ENCODE measurements around the gene ARMC2.

The ARMC2 gene

DNA sequence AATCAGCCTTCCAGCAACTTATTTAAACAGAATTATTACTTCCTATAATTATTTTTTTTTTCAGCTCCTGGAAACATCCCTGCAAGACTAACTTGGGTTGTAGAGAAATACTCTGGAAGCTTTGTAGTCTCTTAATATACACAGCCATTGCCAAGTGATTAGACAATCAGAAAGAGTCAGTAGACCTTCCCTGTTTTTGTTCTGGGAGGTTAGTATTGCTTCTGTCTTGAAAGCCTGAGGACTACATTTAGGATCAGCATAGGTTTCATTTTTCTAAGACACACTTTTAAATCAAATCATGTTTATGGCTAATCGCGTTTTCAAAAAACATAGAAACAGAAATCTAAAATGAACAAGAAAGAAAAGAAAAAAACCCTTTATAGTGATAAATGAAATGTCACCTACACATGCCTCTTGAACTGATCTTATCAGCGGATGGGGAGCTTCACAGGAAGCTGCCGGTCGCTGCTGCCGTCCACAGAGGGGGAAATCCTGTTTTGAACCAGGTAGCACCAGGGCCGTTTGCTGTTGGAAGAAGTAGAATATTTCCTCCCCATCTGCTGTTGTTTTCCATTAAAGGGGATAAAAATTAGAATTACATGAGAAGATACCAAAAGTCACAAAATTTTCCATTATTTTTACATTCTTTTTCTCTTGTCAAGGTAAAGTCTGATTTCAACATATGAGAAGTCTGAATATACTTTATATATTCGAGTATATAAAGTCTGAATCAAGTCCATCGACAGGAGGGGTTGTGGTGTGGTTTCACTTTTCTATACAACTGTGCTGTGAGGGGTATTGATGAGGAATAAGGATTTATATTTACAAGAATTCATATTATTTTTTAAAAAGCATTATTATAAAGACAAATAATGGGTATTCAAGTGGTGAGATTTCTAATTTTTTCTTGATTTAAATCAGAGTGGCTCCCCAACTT, 94.6 kb downstream of the ARMC2 start:
- Histone ChIP-seq H3K4me2 (ENCODE audit: low read length) (peak overlapping the region; percentile 22), H3K9me3 (ENCODE audit: low read length) (no peaks in the 10 kb centered on the region), H3K27me3 (ENCODE audit: insufficient read depth, low read length) (no peaks in the 10 kb centered on the region; the same call in 1 of the 2 replicates), H3K9me2 (ENCODE audit: low read depth, low read length) (no peaks in the 10 kb centered on the region), H3K4me1 (ENCODE audit: insufficient read depth, low read length, severe bottlenecking) (peaks cover 42% of the 10 kb centered on the region), H3K36me3 (ENCODE audit: insufficient read depth, low read length) (no peaks in the 10 kb centered on the region), H3K79me2 (ENCODE audit: insufficient read depth, low read length) (no peaks in the 10 kb centered on the region), H4K20me1 (ENCODE audit: insufficient read depth, low read length) (no peaks in the 10 kb centered on the region), H3K4me3 (ENCODE audit: low read depth, low read length, poor library complexity, severe bottlenecking) (no peak overlapping the region), H3K27ac (ENCODE audit: low read depth, low read length, poor library complexity, severe bottlenecking) (no peak overlapping the region), H2AFZ (ENCODE audit: low read length) (no peak overlapping the region; the same call in 1 of the 2 replicates), H3K9ac (ENCODE audit: low read length) (no peak overlapping the region), H3F3A (ENCODE audit: insufficient read depth, low read length) (no peaks in the 10 kb centered on the region)
- TF ChIP-seq, protein P1, sequence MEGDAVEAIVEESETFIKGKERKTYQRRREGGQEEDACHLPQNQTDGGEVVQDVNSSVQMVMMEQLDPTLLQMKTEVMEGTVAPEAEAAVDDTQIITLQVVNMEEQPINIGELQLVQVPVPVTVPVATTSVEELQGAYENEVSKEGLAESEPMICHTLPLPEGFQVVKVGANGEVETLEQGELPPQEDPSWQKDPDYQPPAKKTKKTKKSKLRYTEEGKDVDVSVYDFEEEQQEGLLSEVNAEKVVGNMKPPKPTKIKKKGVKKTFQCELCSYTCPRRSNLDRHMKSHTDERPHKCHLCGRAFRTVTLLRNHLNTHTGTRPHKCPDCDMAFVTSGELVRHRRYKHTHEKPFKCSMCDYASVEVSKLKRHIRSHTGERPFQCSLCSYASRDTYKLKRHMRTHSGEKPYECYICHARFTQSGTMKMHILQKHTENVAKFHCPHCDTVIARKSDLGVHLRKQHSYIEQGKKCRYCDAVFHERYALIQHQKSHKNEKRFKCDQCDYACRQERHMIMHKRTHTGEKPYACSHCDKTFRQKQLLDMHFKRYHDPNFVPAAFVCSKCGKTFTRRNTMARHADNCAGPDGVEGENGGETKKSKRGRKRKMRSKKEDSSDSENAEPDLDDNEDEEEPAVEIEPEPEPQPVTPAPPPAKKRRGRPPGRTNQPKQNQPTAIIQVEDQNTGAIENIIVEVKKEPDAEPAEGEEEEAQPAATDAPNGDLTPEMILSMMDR (IDR thresholded peaks at IDR 0.05; ENCODE audit: low read length): no peak
- TF ChIP-seq EZH2 (IDR thresholded peaks at IDR 0.05; ENCODE audit: borderline replicate concordance, low read length): no peak

DNA sequence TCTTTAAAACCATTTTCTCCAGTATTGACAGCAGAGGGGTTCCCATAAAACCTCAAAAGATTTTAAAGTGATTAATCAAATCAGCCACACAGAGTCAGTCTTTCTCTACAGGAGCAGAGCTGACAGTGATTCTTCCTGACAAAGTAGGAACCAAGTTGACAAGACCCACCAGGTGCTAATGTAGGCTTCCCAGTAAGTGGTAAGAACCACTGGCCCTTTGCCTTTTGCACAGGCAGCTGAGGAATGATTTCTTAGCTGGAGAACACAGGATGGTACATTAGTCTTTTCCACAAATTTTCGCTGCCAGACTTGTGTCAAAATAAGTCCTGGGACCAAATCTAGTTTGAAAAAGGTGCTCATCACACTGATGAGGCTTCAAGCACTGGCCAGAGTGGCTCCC, 95.8 kb downstream of the ARMC2 start:
- Histone ChIP-seq H3K4me1 (ENCODE audit: insufficient read depth, low read length, severe bottlenecking) (peaks cover 39% of the 10 kb centered on the region), H2AFZ (ENCODE audit: low read length) (no peak overlapping the region), H3K9me3 (ENCODE audit: low read length) (no peaks in the 10 kb centered on the region), H3K9me2 (ENCODE audit: low read depth, low read length) (no peaks in the 10 kb centered on the region), H3K27me3 (ENCODE audit: insufficient read depth, low read length) (no peaks in the 10 kb centered on the region; the same call in 1 of the 2 replicates), H3K36me3 (ENCODE audit: insufficient read depth, low read length) (no peaks in the 10 kb centered on the region), H3K79me2 (ENCODE audit: insufficient read depth, low read length) (no peaks in the 10 kb centered on the region), H3K9ac (ENCODE audit: low read length) (no peak overlapping the region), H3F3A (ENCODE audit: insufficient read depth, low read length) (no peaks in the 10 kb centered on the region), H3K27ac (ENCODE audit: low read depth, low read length, poor library complexity, severe bottlenecking) (no peak overlapping the region), H3K4me3 (ENCODE audit: low read depth, low read length, poor library complexity, severe bottlenecking) (no peak overlapping the region), H3K4me2 (ENCODE audit: low read length) (no peak overlapping the region), H4K20me1 (ENCODE audit: insufficient read depth, low read length) (no peaks in the 10 kb centered on the region)
- TF ChIP-seq, protein P1 (IDR thresholded peaks at IDR 0.05; ENCODE audit: low read length): no peak
- TF ChIP-seq EZH2 (IDR thresholded peaks at IDR 0.05; ENCODE audit: borderline replicate concordance, low read length): no peak

DNA sequence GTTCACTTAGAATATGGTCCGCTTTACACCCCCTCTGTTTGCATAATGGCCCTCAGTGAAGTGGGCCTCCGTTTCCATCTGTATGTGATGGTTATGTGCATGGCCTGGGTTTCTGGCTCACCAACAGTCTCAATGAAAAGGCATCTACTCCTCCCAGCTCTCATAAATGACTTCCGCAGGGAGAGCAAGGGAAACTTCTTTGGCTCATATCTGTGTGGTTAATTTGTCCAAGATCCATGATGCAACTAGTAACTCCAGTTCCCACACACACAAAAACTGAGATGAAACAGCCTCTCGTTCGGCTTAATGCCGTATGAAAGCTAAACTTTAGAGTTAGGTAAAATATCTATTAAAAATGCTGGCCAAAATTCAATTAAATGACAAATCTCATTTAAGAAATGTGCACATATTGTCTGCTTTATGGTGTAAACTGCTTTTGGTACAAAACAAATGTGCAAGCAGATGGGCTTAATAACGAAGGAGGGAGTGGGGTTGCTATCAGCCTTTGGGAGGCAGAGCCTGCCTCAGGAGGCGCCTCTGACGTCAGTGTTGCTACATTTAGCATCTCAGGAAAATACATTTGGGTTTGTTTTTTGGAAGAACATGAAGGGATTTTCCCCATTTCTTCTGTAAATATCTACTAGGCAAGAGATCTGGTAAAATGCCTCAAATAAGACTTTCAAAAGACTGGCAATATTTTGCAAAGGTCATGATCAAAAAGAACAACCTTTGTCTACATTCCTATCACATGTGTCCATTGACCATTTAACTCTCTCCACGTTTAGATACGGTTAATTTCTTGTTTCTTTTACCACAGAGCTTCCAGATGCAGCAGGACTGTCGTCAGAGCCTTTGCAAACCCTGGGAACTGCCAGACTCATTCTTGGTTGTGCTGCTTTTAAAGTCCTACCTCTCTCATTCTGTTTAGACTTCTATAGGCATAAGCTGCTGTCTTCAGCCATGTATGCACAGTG, 96.8 kb downstream of the ARMC2 start:
- Histone ChIP-seq H3K27ac (ENCODE audit: low read depth, low read length, poor library complexity, severe bottlenecking) (no peak overlapping the region), H2AFZ (ENCODE audit: low read length) (no peak overlapping the region), H3K9ac (ENCODE audit: low read length) (no peak overlapping the region), H4K20me1 (ENCODE audit: insufficient read depth, low read length) (no peaks in the 10 kb centered on the region), H3F3A (ENCODE audit: insufficient read depth, low read length) (no peaks in the 10 kb centered on the region), H3K4me2 (ENCODE audit: low read length) (no peak overlapping the region), H3K27me3 (ENCODE audit: insufficient read depth, low read length) (no peaks in the 10 kb centered on the region; the same call in 1 of the 2 replicates), H3K79me2 (ENCODE audit: insufficient read depth, low read length) (no peaks in the 10 kb centered on the region), H3K36me3 (ENCODE audit: insufficient read depth, low read length) (no peaks in the 10 kb centered on the region), H3K4me1 (ENCODE audit: insufficient read depth, low read length, severe bottlenecking) (peaks cover 39% of the 10 kb centered on the region), H3K9me2 (ENCODE audit: low read depth, low read length) (no peaks in the 10 kb centered on the region), H3K4me3 (ENCODE audit: low read depth, low read length, poor library complexity, severe bottlenecking) (no peak overlapping the region), H3K9me3 (ENCODE audit: low read length) (no peaks in the 10 kb centered on the region)
- TF ChIP-seq, protein P1 (IDR thresholded peaks at IDR 0.05; ENCODE audit: low read length): no peak
- no peak for TF ChIP-seq EZH2 (IDR thresholded peaks at IDR 0.05; ENCODE audit: borderline replicate concordance, low read length)

Data from OCI-LY1 (cell line).